Upper lobe of right lung (tissue), 1 donor: Measurements from ENCODE around the gene UNC5A. TPM values are rescaled to one million over a fixed set of nuclear protein-coding genes. Genes with fewer than 3 reads are reported as not detected.

Experiments used
- ATAC-seq: fragments of 200-7000 bp; cut with Tn5 transposase; one replicate; pipeline ENCODE4 v1.9.1; 2020; ENCODE audit warnings: mild to moderate bottlenecking, moderate library complexity
- DNase-seq: peaks from one replicate; pipeline ENCODE4 v3.0.0-alpha.2; 2020
- H3K27ac ChIP-seq: fragments of 200-600 bp; one replicate; pipeline ENCODE4 v1.8.0; 2022
- H3K27me3 ChIP-seq: fragments of 200-600 bp; one replicate; pipeline ENCODE4 v1.8.0; 2022; ENCODE audit warnings: mild to moderate bottlenecking
- H3K36me3 ChIP-seq: fragments of 200-600 bp; one replicate; pipeline ENCODE4 v1.8.0; 2022
- H3K4me1 ChIP-seq: fragments of 200-600 bp; one replicate; pipeline ENCODE4 v1.8.0; 2022
- H3K4me3 ChIP-seq: fragments of 200-600 bp; one replicate; pipeline ENCODE4 v1.8.0; 2022; ENCODE audit warnings: mild to moderate bottlenecking
- H3K9me3 ChIP-seq: fragments of 200-600 bp; one replicate; pipeline ENCODE4 v1.8.0; 2022
- intact Hi-C: fragments of 100-400 bp; cut with DNase I; formaldehyde crosslinking; loops from one replicate; pipeline ENCODE4 v1.11.0; 2022
- total RNA-seq: library from RNA; stranded (reverse); fragmentation: NEBNext Ultra II Directional; extraction: Animal tissue kit (Norgen Biotek cat#: 25700); gene quantifications from one replicate; pipeline ENCODE4 v1.2.1, GENCODE V29; 2021
- TF ChIP-seq, protein P1 (sequence below): fragments of 200-600 bp; IDR thresholded peaks from one replicate; pipeline ENCODE4 v1.8.0; 2022; ENCODE audit warnings: antibody characterized with exemption
- donor health status: DM: no; HTN: yes; CAD: no; lungs with severe emphysema.

Gene UNC5A
- total RNA-seq, 1 donor from 2014 or later = 0.46 TPM

DNA sequence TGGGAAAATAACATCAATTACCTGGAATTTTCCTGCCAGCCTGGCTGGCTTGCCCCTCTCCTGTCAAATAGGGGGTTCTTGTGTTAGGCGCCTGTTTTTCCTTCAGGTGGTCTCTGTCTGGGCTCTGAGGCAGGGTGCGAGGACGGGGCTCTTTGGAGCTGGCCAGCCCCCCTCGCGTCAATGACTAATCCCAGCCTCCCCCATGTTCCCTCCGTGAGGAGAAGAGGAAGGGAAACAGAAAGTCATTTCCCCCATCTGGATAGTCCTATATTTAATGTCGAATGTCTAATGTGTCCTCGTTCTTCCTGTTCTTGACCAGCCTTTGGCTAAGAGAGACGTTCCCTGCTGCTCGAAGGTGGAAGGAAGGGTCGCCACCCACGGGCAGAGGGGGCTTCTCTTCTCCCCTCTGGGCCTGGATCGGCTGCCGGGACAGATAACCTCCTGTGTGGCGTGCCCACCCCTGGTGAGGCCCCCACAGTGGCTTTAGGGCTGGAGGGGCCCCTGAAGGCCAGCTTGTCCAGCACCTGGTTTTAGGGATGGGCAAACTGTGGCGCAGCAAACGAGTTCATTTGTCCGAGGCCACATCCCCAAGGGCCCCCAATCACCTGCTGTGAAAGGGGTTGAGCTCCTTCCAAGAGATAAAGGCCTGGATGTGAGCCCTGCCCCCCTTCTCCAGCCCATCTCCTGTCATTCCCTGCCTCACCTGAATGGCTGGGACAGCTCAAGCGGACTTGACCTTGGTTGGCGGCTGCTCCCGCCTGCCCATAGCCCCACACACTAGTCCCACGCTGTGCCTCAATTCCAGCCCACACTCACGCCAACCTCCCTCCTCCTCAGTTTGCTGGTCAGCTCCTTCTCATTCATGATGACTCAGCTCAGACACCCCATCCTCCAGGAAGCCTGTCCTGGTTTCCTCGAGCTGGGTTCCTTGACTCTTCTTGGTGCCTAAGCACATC lies 35.9 kb upstream of the UNC5A start:
- peak; percentile 38 for DNase-seq
- H3K36me3 ChIP-seq = no peaks in the 10 kb centered on the region

GRCh38 chr5:176775409-176775808 lies 35.0 kb upstream of the UNC5A start:
- H3K36me3 ChIP-seq = no peaks in the 10 kb centered on the region
- H3K27me3 ChIP-seq = peaks cover 6% of the 10 kb centered on the region
- no peak overlapping the region for H3K4me3 ChIP-seq
- H3K4me1 ChIP-seq = no peaks in the 10 kb centered on the region
- ATAC-seq = no peak
- TF ChIP-seq, protein P1, sequence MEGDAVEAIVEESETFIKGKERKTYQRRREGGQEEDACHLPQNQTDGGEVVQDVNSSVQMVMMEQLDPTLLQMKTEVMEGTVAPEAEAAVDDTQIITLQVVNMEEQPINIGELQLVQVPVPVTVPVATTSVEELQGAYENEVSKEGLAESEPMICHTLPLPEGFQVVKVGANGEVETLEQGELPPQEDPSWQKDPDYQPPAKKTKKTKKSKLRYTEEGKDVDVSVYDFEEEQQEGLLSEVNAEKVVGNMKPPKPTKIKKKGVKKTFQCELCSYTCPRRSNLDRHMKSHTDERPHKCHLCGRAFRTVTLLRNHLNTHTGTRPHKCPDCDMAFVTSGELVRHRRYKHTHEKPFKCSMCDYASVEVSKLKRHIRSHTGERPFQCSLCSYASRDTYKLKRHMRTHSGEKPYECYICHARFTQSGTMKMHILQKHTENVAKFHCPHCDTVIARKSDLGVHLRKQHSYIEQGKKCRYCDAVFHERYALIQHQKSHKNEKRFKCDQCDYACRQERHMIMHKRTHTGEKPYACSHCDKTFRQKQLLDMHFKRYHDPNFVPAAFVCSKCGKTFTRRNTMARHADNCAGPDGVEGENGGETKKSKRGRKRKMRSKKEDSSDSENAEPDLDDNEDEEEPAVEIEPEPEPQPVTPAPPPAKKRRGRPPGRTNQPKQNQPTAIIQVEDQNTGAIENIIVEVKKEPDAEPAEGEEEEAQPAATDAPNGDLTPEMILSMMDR = no peak
- no peak overlapping the region for H3K27ac ChIP-seq
- H3K9me3 ChIP-seq = no peaks in the 10 kb centered on the region
- no peak for DNase-seq
- intact Hi-C loops = no loop called here

More for the DNA sequence above, 35.9 kb upstream of the UNC5A start:
- Histone ChIP-seq H3K4me3 (no peak overlapping the region), H3K27me3 (peaks cover 8% of the 10 kb centered on the region), H3K27ac (no peak overlapping the region), H3K4me1 (no peaks in the 10 kb centered on the region), H3K9me3 (no peaks in the 10 kb centered on the region)
- TF ChIP-seq, protein P1 = no peak
- ATAC-seq = peak; percentile 53
- intact Hi-C loops = no loop called here

DNA sequence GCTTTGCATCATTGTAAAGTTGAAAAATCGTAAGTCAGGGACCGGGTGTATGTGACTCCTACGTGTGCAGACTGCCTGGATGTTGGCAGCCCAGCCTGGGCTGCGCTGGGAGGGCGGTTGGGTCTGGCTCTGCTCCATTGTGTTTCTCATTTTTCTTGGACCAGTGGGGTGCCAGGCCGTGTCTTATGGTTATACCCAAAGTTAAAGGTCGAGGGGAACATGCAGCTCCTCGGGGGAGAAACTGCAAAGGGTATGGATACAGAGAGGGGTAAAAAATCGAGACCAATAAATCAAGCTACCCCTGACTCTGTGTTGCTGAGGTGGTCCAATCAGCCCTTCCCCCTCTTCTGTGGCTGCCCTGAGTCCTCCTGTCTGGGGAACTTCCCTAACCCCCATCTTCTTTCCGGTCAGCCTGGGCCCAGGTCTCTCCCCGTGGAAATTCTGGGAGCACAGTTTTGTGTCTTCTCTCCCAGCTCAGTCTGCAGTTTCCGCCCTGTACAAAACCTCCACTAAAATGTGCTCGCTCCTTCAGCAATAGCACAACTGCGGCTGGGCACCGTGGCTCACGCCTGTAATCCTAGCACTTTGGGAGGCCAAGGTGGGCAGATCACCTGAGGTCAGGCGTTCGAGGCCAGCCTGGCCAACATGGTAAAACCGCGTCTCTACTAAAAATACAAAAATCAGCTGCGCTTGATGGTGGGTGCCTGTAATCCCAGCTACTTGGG lies 34.1 kb upstream of the UNC5A start:
- intact Hi-C loops = no loop called here
- Histone ChIP-seq H3K4me3 (no peak overlapping the region), H3K27me3 (peaks cover 6% of the 10 kb centered on the region), H3K9me3 (no peaks in the 10 kb centered on the region), H3K4me1 (no peaks in the 10 kb centered on the region), H3K36me3 (no peaks in the 10 kb centered on the region), H3K27ac (no peak overlapping the region)
- DNase-seq (peak; percentile 40), ATAC-seq (no peak)
- TF ChIP-seq, protein P1 = no peak

DNA sequence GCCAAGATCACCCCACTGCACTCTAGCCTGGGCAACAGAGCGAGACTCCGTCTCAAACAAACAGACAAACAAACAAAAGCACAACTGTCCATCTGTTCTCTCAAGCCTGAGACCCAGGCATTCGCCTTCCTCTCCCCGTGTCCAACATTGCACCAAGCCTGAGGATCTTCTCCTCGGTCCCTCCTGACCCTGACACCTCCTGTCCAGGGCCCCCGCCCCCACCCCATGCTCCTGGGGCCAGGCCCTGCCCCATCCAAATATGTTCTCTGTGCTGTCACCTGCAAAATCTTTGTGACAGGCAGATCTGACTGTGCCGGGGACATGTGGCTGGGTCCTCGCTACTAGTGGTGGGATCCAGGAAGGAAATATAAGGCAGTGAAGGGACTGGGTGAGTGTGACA lies 33.4 kb upstream of the UNC5A start:
- Histone ChIP-seq H3K27ac (no peak overlapping the region), H3K4me3 (no peak overlapping the region), H3K36me3 (no peaks in the 10 kb centered on the region), H3K27me3 (peaks cover 6% of the 10 kb centered on the region), H3K4me1 (no peaks in the 10 kb centered on the region), H3K9me3 (no peaks in the 10 kb centered on the region)
- DNase-seq = peak; percentile 31
- ATAC-seq = no peak
- TF ChIP-seq, protein P1 = no peak
- intact Hi-C loops = no loop called here

DNA sequence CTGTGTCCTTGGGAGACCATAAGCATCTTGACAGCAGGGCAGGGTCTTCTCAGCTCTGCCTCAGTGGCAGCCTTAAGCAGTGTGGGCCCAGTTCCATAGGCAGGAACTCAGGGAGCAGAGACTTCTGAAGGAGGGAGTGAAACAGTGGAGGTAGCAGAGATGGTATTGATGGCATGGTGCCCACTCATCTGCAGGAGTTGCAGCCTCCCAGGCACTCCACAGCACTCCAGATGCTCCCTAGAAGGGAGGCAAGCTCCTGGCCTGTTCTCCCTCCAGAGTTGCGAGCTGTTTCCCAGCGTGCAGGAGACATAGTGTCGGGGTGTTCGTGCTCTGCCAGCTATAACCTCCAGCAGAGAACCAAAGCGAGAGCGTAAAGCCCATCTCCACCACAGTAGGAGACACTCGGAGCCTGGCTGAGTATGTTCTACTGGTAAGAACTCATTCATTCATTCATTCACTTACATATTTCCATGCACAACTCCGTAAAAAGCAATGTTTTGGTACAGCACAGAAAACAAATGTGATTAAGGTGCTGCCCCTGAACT lies 31.4 kb upstream of the UNC5A start:
- TF ChIP-seq, protein P1 = no peak
- no peak overlapping the region for H3K27ac ChIP-seq
- no peaks in the 10 kb centered on the region for H3K9me3 ChIP-seq
- intact Hi-C loops = no loop called here
- H3K27me3 ChIP-seq = peaks cover 8% of the 10 kb centered on the region
- H3K4me1 ChIP-seq = no peaks in the 10 kb centered on the region
- H3K4me3 ChIP-seq = no peak overlapping the region
- ATAC-seq (no peak), DNase-seq (peak; percentile 23)
- H3K36me3 ChIP-seq = no peaks in the 10 kb centered on the region
